ENCODE measurements around the gene BLVRA.

DNA sequence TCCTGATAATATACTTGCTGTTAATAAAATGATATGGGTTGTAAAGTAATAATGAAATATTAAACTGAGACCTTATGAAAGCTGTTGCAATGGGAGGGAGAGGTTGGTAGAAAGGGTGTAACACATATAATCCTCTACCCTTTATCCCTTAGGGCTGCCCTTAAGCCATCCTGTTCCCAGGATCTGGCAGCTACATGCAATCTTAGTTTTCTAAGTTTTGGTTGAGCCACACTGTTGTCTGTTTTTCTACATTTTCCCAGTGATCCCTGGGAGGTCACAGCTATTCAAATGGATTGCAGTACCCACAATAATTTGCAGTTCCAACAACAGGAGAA lies 35.5 kb upstream of the BLVRA start:
- TF ChIP-seq, protein P1, sequence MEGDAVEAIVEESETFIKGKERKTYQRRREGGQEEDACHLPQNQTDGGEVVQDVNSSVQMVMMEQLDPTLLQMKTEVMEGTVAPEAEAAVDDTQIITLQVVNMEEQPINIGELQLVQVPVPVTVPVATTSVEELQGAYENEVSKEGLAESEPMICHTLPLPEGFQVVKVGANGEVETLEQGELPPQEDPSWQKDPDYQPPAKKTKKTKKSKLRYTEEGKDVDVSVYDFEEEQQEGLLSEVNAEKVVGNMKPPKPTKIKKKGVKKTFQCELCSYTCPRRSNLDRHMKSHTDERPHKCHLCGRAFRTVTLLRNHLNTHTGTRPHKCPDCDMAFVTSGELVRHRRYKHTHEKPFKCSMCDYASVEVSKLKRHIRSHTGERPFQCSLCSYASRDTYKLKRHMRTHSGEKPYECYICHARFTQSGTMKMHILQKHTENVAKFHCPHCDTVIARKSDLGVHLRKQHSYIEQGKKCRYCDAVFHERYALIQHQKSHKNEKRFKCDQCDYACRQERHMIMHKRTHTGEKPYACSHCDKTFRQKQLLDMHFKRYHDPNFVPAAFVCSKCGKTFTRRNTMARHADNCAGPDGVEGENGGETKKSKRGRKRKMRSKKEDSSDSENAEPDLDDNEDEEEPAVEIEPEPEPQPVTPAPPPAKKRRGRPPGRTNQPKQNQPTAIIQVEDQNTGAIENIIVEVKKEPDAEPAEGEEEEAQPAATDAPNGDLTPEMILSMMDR (IDR thresholded peaks at IDR 0.05): no peak
- TF ChIP-seq POLR2A (IDR thresholded peaks at IDR 0.05): no peak
